ENCODE measurements around the gene PRM3. TPM values are rescaled to one million over a fixed set of nuclear protein-coding genes. Genes with fewer than 3 reads are reported as not detected.
A peak's percentile ranks its signal among the peaks of the same experiment; 100 is the strongest.

Gene PRM3
- polyA plus RNA-seq, 10 donors = not detected

GRCh38 chr16:11225677-11226549, 47.5 kb downstream of the PRM3 start:
- DNase-seq = no peak

- DNase-seq = no peak
These were observed 48.3 kb downstream of the PRM3 start for GRCh38 chr16:11224894-11225676.

GRCh38 chr16:11224096-11224893, 49.1 kb downstream of the PRM3 start:
- DNase-seq = peak in 1 of 3 donors; percentile 43

Other genes starting within 250 kb of the PRM3 start
- gene SOCS1, start 17.4 kb downstream of the PRM3 start, polyA plus RNA-seq (ENCODE audit: insufficient read length in 10 of 10) = 1 to 10 TPM; 1.2 to 3.4 (median 2.3) TPM
- gene TNP2, start 4.3 kb downstream of the PRM3 start, polyA plus RNA-seq (ENCODE audit: insufficient read length in 10 of 10) = not detected
- gene PRM2, start 2.9 kb upstream of the PRM3 start, polyA plus RNA-seq (ENCODE audit: insufficient read length in 10 of 10) = not detected
- not detected for gene PRM1, start 7.7 kb upstream of the PRM3 start, polyA plus RNA-seq (ENCODE audit: insufficient read length in 10 of 10)
- 10 to 100 TPM in 3 of 10 donors, 1 to 10 TPM in 7; 6.6 to 12.7 (median 9.0) TPM for gene RMI2, start 71.8 kb upstream of the PRM3 start, polyA plus RNA-seq (ENCODE audit: insufficient read length in 10 of 10)

Data from muscle of back (tissue), 11 donors.